HG02885 (cell line): ENCODE data around the gene TGIF2LY.
"Not testable (repeated sequence)": the region's sequence is repeated elsewhere in the genome, so short reads cannot be mapped to it uniquely, and the experiment has no call there.

Experiments
- ATAC-seq: cut with Tn5 transposase; IDR thresholded peaks from one replicate; pipeline ENCODE4 v1.9.1; 2021; ENCODE audit warnings: mild to moderate bottlenecking; ENCODE audit not compliant: unreplicated experiment, poor library complexity

Gene TGIF2LY

GRCh38 chrY:3578767-3579166 lies at the start of gene TGIF2LY:
TGIF2LY (plus strand) TSS chrY:3579067; CDS start chrY:3579245, 178 bp downstream.
- not testable (repeated sequence) for ATAC-seq
